Measurements from ENCODE around the gene RPL36. TPM values are rescaled to one million over a fixed set of nuclear protein-coding genes. Genes with fewer than 3 reads are reported as not detected.

RPL36 gene
- total RNA-seq, 1 experiment from 2014 or later, result 951 TPM

DNA sequence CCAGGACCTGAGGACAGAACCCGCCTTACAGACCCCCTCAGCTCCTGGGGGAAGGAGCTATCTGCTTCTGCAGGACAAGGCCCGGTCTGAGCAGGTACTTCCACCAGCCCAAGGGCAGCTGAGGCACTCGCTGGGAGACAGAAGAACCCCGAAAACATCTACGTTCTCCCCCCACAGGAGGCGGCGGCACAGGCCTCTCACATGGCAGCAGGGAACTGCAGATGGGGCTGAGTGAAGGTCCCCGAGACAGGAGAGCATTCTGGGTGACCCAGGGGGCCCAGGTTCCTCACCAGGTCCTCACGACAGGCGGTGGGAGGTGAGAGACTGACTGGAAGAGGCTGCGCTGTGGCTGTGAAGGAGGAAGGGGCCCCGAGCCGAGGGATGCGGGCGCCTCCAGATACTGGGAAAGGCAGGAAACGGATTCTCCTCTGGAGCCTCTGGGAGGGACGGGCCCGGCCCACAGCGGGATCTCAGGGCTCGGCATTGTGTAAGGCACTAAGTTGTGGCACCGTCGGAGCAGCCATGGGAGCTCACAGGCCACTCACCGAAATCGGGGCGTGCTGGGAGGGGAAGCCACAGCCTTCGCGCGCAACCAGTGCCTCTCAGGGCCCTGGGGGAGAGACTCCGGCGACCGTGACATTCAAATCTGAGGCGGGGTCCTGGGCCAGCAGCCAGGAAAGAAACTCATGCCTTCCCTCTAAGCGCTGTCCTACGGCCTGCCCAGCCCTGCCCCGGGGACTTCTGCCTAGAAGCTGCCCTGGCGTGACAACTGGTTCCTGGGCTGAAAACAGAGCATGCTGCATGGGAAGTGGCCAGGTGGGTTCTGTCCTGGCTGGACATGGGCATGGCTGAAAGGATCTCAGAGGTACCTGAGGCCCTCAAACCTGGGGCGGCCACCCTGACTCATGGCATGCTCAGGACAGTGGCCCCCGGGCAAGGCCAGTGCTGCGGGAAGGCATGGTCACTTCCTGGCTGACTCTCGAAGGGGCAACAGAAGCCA, 14.0 kb downstream of the RPL36 start:
- H3K27me3 ChIP-seq (replicated peaks; ENCODE audit: control insufficient read depth, insufficient read depth, low read length), result no peaks in the 10 kb centered on the region
- POLR2A ChIA-PET, result interaction anchor here (0.5 kb wide), 2 partner anchors 14 to 148 kb away, joined by 3 to 4 read pairs; no protein-coding TSS in a partner anchor
- BruUV-seq (replicated peaks), result no TSS peak
- DNase-seq, result no peak
- H3K9me3 Mint-ChIP-seq (ENCODE audit: unreplicated experiment), result no peaks in the 10 kb centered on the region
- peaks cover 90% of the 10 kb centered on the region for H3K36me3 Mint-ChIP-seq (ENCODE audit: insufficient read depth, unreplicated experiment)
- intact Hi-C loops (cut with micrococcal nuclease; ENCODE audit: unreplicated experiment), result no loop called here
- H3K4me1 Mint-ChIP-seq (ENCODE audit: low read depth, unreplicated experiment), result no peaks in the 10 kb centered on the region
- no peak overlapping the region for H3K27ac Mint-ChIP-seq (ENCODE audit: unreplicated experiment)
- H3K36me3 ChIP-seq (ENCODE audit: control insufficient read depth, insufficient read depth, low read length), result peaks cover 5% of the 10 kb centered on the region
- H3K4me1 ChIP-seq, result no peaks in the 10 kb centered on the region
- CTCF ChIA-PET, result no interaction called here
- no peak overlapping the region for H3K4me3 ChIP-seq (ENCODE audit: low read depth, low read length)
- TF ChIP-seq, protein P1, sequence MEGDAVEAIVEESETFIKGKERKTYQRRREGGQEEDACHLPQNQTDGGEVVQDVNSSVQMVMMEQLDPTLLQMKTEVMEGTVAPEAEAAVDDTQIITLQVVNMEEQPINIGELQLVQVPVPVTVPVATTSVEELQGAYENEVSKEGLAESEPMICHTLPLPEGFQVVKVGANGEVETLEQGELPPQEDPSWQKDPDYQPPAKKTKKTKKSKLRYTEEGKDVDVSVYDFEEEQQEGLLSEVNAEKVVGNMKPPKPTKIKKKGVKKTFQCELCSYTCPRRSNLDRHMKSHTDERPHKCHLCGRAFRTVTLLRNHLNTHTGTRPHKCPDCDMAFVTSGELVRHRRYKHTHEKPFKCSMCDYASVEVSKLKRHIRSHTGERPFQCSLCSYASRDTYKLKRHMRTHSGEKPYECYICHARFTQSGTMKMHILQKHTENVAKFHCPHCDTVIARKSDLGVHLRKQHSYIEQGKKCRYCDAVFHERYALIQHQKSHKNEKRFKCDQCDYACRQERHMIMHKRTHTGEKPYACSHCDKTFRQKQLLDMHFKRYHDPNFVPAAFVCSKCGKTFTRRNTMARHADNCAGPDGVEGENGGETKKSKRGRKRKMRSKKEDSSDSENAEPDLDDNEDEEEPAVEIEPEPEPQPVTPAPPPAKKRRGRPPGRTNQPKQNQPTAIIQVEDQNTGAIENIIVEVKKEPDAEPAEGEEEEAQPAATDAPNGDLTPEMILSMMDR (IDR thresholded peaks at IDR 0.05; ENCODE audit: insufficient read depth in 1 of 2, low read depth in 1 of 2, low read length in 1 of 2, severe bottlenecking in 1 of 2, unreplicated experiment in 1 of 2), result no peak
- H3K4me3 Mint-ChIP-seq (ENCODE audit: unreplicated experiment), result no peak overlapping the region
- H3K27me3 Mint-ChIP-seq (ENCODE audit: insufficient read depth, unreplicated experiment), result no peaks in the 10 kb centered on the region
- no peaks in the 10 kb centered on the region for H3K9me3 ChIP-seq

DNA sequence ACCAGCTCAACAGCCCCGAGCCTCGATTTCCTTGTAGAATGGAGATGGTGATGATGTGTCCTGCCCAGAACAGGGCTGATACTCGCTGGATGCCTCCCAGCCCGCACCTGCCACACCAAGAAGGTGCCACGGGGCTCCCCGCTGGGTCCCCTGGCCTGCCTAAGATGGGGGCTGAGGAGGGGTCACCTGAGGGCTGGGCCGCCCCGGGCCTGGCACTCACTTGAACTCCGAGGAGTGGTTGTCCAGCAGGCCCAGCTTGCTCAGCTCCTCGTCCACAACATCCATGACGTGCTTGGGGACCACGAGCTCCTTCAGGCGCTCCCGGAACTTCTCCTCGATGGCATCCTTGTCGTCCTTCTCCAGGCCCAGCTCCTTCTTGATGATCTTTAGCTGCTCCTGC, 15.5 kb downstream of the RPL36 start:
- intact Hi-C loops (cut with micrococcal nuclease; ENCODE audit: unreplicated experiment), result no loop called here

DNA sequence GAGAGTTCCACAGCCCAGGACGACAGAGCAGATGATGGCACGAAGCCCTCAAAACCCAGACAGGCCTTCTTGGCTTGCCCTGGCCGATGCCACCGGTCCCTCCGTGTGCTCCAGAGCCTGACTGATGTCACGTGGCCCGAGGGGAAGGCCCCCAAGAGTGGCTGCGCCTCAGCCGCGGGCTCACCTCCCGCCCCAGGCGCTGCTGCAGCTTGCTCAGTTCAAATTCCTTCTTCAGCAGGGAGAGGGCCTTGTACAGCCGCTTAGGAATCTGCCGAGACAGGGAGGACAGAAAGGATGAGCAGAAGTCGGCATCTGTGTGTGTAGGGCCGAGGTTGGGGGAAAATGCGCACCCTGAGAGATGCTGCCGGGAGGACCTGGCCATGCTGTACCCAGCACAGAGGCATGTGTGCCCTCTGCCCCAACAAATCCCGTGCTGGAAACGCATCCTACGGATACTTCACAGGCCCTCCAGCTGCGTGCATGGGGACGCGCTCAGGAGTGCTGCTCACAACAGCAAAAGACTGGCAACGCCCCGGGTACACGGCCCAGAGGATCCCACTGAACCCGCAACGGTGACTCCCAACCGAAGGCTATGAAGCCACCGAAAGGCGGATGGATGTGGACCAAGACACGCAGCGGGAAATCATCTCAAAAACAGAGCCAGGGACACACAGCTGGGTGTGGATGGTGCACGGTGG, 16.9 kb downstream of the RPL36 start:
- CTCF ChIA-PET, result no interaction called here
- no peak for DNase-seq
- Histone ChIP-seq H3K27me3 (replicated peaks; ENCODE audit: control insufficient read depth, insufficient read depth, low read length) (no peaks in the 10 kb centered on the region), H3K4me1 (no peaks in the 10 kb centered on the region), H3K9me3 (no peaks in the 10 kb centered on the region), H3K36me3 (ENCODE audit: control insufficient read depth, insufficient read depth, low read length) (peaks cover 6% of the 10 kb centered on the region), H3K4me3 (ENCODE audit: low read depth, low read length) (no peak overlapping the region)
- BruUV-seq (replicated peaks), result no TSS peak
- no peaks in the 10 kb centered on the region for H3K4me1 Mint-ChIP-seq (ENCODE audit: low read depth, unreplicated experiment)
- TF ChIP-seq, protein P1 (IDR thresholded peaks at IDR 0.05; ENCODE audit: insufficient read depth in 1 of 2, low read depth in 1 of 2, low read length in 1 of 2, severe bottlenecking in 1 of 2, unreplicated experiment in 1 of 2), result no peak
- intact Hi-C loops (cut with micrococcal nuclease; ENCODE audit: unreplicated experiment), result no loop called here
- H3K9me3 Mint-ChIP-seq (ENCODE audit: unreplicated experiment), result no peaks in the 10 kb centered on the region
- H3K36me3 Mint-ChIP-seq (ENCODE audit: insufficient read depth, unreplicated experiment), result peaks cover 90% of the 10 kb centered on the region
- POLR2A ChIA-PET, result no interaction called here
- H3K4me3 Mint-ChIP-seq (ENCODE audit: unreplicated experiment), result no peak overlapping the region
- H3K27me3 Mint-ChIP-seq (ENCODE audit: insufficient read depth, unreplicated experiment), result no peaks in the 10 kb centered on the region
- no peak overlapping the region for H3K27ac Mint-ChIP-seq (ENCODE audit: unreplicated experiment)

More for the DNA sequence above, 15.5 kb downstream of the RPL36 start:
- ChIA-PET CTCF (no interaction called here), POLR2A (interaction anchor here (0.6 to 0.9 kb wide), 2 partner anchors 16 to 56 kb away, joined by 4 to 5 read pairs; partner anchors contain the start of gene RPL36)
- Histone ChIP-seq H3K36me3 (ENCODE audit: control insufficient read depth, insufficient read depth, low read length) (peaks cover 6% of the 10 kb centered on the region), H3K4me1 (no peaks in the 10 kb centered on the region), H3K27me3 (replicated peaks; ENCODE audit: control insufficient read depth, insufficient read depth, low read length) (no peaks in the 10 kb centered on the region), H3K4me3 (ENCODE audit: low read depth, low read length) (no peak overlapping the region), H3K9me3 (no peaks in the 10 kb centered on the region)
- DNase-seq, result no peak
- Mint-ChIP-seq H3K27me3 (ENCODE audit: insufficient read depth, unreplicated experiment) (no peaks in the 10 kb centered on the region), H3K27ac (ENCODE audit: unreplicated experiment) (no peak overlapping the region), H3K9me3 (ENCODE audit: unreplicated experiment) (no peaks in the 10 kb centered on the region), H3K36me3 (ENCODE audit: insufficient read depth, unreplicated experiment) (peaks cover 90% of the 10 kb centered on the region), H3K4me3 (ENCODE audit: unreplicated experiment) (no peak overlapping the region), H3K4me1 (ENCODE audit: low read depth, unreplicated experiment) (no peaks in the 10 kb centered on the region)
- TF ChIP-seq, protein P1 (IDR thresholded peaks at IDR 0.05; ENCODE audit: insufficient read depth in 1 of 2, low read depth in 1 of 2, low read length in 1 of 2, severe bottlenecking in 1 of 2, unreplicated experiment in 1 of 2), result no peak
- BruUV-seq (replicated peaks), result no TSS peak

Measured in Caco-2 (cell line).